CD4-positive, alpha-beta T cell treated with Interleukin-1 beta for 1 hour (primary cell): ENCODE results near the gene ZC3HAV1.
"Not testable (repeated sequence)": the region's sequence is repeated elsewhere in the genome, so short reads cannot be mapped to it uniquely, and the experiment has no call there.

Source experiments
- DNase-seq, 2 donors: peaks; one replicate each; pipeline ENCODE4 v3.0.0-alpha.2; 2020 to 2022

The ZC3HAV1 gene

GRCh38 chr7:139081584-139081983 lies 27.9 kb downstream of the ZC3HAV1 start:
- DNase-seq: no peak

DNA sequence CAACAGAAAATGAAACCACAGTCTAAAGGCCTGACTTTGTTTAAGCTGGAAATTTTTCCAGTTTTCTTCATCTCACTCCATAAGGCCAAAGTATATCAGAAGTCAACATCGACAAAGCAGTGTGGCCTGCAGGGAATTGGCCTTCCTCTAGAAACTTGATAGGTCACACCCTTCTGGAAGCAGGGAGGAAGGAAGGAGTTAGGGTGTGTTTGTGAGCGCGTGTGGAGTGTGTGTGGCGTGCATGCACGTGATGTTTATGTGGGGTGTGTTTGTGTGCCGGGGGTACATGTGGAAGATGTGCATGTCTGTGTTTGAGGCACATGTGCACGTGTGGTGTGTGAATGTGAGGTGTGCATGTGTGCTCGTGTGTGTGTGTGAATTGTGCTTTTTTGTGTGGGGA lies 28.6 kb downstream of the ZC3HAV1 start:
- no peak for DNase-seq

DNA sequence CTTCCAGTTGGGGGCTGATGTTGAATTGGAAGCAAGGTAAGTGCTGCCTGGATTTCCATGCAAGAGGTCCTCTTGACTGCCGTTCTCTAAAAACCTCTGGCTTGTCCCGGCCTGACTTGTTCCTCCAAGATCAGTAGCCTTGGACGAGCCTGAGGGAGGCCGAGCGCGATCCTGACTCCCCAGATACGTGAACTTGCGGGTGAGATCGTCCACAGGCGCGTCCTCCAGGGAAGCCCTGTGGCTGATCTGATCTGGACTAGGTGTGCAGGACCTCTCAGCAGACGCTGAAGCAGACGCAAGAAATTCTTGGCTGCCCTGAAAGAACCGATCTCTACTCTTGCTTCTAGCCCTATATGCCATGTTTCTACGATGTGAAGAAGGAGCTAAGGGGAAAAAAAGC lies 29.7 kb downstream of the ZC3HAV1 start:
- no peak for DNase-seq

DNA sequence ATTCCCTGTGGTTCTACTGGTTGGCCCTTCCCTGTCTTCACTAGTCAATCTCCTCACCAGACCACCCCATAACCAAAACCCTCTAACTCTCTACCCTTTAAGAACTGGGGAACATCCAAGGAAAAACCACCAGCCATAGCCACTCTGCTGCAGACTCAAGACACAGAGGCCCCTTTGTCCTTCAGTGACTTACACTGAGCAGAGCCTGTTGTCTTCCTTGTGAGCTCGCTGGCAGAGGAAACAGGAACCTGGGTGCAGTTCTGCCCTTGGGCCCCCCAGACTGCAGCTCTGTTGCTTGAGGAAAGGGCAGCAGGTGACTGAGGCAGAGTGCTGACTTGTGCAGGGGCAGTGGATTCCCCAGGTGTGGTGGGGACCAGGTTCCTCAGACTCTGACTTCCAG lies 30.6 kb downstream of the ZC3HAV1 start:
- DNase-seq: no peak

DNA sequence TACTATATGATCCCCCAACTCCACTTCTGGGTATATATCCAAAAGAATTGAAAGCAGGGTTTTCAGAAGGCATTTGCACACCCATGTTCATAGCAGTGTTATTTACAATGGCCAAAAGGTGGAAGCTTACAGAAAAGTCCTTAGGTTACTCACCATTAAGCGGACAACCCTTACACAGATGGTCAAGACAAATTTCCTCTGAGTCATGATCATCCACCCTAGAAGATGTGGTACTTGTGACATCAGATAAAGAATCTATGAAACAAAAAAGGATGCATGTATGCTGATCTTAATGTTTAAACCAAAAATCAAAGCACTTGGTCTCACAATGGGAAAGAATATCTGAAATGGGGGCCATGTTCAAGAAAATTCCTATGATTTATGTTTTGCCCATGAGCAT lies 31.1 kb downstream of the ZC3HAV1 start:
- DNase-seq: no peak

DNA sequence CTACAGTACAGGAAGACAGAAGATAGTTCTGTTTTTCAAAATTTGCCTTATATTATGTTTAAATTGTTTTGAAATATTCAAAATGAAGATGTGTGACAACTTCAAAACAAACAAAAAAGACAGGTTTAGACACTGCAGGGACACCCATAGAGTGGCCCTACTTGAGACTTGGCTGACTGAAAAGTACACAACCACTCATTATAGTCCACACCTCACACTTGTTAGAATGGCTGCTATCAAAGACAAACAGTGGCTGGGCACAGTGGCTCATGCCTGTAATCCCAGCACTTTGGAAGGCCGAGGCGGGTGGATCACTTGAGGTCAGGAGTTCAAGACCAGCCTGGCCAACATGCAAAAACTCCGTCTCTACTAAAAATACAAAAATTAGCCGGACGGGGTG lies 31.8 kb downstream of the ZC3HAV1 start:
- not testable (repeated sequence) for DNase-seq

DNA sequence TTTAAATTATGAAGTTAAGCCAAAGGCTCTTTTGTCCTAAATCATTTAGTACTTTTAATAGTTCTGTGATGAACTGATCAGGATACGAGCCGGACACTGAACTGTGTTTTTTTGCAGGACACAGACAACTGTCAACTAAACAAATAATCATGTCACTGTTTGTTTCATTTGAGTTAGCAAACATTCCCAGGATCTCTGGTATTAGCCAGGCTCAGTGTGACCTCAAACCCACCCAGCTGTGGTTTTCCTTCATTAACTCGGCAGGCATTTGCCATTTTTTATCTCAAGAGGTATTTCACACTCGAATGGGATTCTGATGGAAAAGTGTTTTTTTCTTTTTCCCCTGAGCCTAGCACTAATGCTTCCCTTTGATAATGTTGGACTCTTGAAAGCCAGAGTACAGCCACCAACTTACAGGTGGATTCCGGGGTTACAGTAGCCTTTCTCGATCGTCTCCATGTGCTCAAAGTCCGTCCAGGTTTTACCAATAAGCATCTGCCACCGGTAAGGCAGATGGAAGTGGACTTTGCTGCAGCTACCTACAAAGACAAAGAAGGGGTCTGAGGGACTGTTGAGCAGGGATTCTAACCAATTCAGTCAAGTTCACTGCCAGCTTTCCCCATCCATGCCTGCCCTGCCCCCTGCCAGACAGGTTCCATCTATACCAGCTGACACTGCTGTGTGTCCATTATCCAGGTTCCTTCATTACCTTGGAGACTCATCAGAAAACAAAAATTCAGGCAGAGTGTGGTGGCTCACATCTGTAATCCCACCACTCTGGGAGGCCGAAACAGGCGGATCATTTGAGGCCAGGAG lies 33.4 kb downstream of the ZC3HAV1 start:
- DNase-seq: no peak

DNA sequence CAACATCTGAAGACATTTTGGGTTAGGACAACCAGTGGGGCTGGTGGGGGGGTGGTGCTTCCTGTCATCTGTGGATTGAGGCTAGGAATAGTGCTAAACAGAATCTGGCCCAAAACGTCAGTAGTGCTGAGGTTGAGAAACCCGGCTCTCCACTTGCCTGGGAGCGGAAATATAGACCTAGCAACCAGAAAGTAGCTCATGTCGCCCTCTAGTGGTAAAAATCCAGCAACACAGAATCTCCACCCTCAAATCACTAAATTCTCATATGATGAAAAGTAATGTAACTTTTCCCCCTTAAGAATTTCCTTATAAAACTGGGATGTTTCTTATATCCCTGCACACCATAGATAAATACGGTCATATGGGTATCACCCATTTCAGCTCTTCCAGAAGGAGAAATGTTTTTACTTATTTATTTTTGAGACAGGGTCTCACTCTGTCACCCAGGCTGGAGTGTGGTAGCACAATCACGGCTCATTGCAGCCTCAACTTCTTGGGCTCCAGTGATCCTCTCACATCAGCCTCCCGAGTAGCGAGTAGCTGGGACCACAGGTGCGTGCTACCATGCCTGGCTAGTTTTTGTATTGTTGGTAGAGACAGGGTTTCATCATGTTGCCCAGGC lies 34.4 kb downstream of the ZC3HAV1 start:
- DNase-seq: peak; percentile 73 to 86

GRCh38 chr7:139072796-139073195 lies 36.7 kb downstream of the ZC3HAV1 start:
- DNase-seq: no peak

DNA sequence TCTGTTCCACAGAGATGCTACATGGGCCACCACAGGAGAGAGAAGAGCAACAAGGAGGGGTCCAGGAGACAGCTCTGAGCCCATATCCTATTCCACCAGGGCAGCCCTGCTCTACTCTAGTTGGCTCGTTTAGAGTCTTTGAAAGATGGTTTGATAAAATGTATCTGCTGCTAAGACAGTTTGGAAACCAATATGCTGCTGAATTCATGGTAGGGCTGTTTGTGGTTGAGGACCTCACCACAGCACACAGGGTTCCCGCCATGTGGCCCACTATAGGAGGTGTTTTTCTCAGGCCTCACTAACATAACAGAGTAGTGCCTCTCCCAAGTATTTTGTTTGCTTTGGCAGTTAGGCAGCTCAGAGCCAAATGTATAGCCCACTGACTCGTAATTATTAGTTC lies 37.8 kb downstream of the ZC3HAV1 start:
- no peak for DNase-seq

DNA sequence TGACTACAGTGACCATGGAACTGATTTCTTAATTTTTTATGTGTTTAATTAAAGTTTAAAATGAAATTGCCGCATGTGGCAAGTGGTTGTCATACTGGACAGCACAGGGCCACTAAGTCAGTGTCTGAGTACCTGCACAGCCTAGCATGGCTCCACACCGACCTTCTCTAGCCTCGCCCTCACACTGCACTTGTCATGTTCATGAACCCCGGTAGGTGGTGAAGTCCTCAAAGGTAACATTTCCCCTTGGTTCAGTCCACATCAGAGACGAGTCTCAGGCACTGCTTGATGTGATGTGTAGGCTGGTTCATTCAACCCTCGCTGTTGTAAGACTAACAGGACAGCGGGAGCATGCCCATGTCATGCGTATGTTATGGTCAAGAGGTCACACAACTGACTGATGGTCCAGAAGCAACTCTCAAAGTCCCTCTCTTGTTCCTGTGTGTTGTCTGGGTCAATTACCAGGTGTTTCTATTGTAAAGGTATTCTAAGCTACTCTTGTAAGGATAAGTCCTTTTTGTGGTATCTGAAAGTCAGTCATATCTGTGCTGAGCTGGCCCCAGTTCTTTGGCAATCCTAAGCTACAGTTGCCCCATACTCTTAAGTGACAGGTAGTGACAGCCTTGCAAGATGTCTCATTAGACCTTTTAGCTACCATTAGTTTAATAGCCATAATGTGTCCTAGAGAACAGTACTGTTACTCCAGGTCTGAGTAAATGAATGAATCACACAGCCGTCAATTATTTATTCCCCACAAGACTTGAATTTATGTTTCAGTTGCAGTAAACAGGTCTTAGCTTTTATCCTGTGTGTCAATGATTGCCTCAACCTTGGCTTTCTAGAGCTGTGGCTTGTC lies 40.7 kb downstream of the ZC3HAV1 start:
- DNase-seq: no peak

- DNase-seq: no peak
Observed at GRCh38 chr7:139066315-139066714, 43.2 kb downstream of the ZC3HAV1 start.

- DNase-seq: no peak
Observed at GRCh38 chr7:139065323-139065722, 44.2 kb downstream of the ZC3HAV1 start.

DNA sequence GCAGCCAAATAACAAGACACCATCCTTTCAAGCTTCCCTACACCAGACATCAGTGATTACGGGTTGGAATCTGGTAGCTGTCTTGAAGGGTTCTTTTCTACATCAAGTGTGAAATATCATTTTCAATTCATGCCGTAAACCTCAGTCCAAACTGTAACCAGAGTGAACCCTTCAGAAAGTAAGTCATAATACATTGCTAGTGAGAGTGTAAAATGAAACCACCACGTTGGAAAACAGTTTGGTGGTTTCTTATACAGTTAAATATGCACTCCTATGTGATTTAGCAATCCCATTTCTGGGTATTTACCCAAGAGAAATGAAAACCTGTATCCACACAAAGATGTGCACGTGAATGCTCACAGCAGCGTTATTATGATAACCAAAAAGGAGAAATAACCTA lies 48.1 kb downstream of the ZC3HAV1 start:
- DNase-seq: no peak

DNA sequence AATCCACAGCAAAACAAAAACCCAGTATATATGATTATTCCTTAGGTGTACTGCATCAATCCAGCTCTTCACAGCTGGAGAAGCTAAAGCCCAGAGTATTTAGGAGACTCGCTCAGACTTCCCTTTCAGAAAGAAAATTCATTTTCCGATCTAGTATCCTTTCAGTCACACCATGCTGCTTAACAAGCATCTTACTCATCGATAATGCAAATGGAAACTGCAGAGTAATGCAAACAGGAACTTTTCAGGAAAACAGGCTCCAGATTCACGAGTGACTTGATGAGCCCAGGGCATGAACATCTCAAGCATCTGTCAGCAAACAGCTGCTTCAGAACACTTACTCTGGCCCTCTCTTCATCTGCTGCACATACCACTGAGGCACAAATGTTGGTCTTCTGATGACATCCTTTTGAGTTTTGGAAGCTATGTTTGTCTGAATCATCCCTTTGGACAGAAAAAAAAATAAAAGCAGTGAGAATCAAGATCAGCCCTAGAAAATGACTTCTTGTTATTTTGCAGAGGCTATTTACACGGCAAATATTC lies 48.8 kb downstream of the ZC3HAV1 start:
- DNase-seq: no peak

- DNase-seq: no peak
Observed at GRCh38 chr7:139059905-139060304, 49.6 kb downstream of the ZC3HAV1 start.

DNA sequence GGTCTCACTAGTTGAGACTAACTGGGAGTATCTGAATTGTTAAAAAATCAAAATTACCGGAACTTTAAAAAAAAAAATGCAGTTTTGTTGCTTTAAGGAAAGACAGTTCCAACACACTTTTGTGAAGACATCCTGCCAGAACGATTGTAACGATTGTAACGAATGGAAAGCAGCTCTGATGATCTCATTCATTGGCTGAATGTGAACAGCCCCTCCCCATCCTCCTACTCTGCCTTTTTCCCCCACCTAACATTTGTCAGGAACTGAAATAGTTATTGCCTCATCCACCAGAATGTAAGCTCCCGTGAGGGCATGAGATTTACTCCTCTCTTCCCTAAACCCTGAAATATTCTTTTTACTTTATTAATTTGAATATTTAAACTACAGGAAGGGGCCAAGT lies 50.6 kb downstream of the ZC3HAV1 start:
- DNase-seq: no peak

DNA sequence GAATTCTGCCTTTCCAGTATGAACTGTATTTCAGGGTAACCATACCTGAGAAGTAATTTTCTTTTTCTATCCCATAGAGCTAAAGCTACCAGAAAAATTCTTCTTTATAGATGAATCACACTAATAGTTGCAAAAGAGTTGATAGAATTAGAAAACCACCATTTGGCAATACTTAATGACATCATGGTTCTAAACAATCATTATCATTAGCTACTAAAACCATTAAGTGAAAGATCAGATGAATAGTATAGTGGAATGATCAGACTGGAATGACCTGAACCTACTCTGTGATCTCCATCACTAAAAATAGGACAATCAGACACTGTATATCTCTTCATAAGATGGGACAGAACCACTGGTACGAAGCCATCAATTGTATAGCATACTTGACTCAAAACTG lies 53.8 kb downstream of the ZC3HAV1 start:
- no peak for DNase-seq

- DNase-seq: not testable (repeated sequence)
Observed at GRCh38 chr7:139054656-139055055, 54.9 kb downstream of the ZC3HAV1 start.

DNA sequence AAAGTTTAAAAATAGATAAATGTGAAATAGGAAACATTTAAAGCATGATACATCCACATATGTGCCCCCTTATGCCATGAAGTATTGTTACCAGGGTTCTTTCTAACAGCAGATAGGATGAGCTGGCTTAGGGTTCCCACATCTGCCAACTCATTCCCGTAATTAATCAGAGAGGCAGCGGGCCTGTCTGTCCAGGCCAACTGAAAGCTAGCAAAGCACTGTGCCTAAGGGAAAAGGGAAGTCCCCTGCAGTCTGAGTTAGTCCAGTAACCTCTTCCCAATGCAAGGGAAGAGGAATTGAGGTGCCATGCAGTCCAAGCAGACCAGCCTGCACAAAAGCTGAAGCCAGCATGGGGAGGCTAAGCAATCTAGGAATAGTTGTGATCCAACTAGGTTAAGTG lies 55.4 kb downstream of the ZC3HAV1 start:
- DNase-seq: no peak

DNA sequence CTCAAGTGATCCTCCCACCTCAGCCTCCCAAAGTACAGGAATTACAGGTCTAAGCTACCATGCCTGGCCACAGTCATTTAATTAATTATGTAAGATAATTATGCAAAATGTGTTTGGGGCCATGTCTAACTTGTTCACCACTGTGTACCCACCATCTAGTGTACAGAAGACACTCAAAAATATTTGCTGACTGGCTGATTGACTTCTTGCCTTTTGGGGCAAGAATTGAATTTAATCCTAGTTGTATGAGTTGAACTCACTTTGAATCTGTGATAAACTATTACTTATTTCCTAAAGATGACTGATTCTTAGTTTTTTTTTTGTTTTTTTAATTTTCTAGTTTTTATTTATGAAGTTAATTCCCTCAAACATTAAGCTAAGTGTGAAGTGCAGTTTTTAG lies 57.9 kb downstream of the ZC3HAV1 start:
- DNase-seq: no peak

GRCh38 chr7:139049936-139050335 lies 59.6 kb downstream of the ZC3HAV1 start:
- DNase-seq: no peak

- no peak for DNase-seq
Observed at GRCh38 chr7:139049111-139049510, 60.4 kb downstream of the ZC3HAV1 start.
